ENCODE data around the gene IRF1.

- TF ChIP-seq POLR2A (IDR thresholded peaks at IDR 0.05) = no peak
- TF ChIP-seq CTCF (IDR thresholded peaks at IDR 0.05) = no peak
Observed at GRCh38 chr5:132505641-132506040, 15.1 kb upstream of the IRF1 start.

Data from prostate gland (tissue), 2 donors.